Measurements from ENCODE around the gene RIPK3. TPM values are rescaled to one million over a fixed set of nuclear protein-coding genes. Genes with fewer than 3 reads are reported as not detected.
"Not testable (repeated sequence)": the region's sequence is repeated elsewhere in the genome, so short reads cannot be mapped to it uniquely, and the experiment has no call there.

RIPK3 gene
- total RNA-seq, 4 donors from 2014 or later, result 0.29 to 123 (median 6.0) TPM

- peak overlapping the region in 1 of 2 donors; percentile 17 for H3K27ac ChIP-seq
- intact Hi-C loops (cut with DNase I; ENCODE audit: low total_unique reads), result no loop called here
- H3K4me3 ChIP-seq, result no peak overlapping the region
- H3K27me3 ChIP-seq, result no peaks in the 10 kb centered on the region
- peak; percentile 39 to 62 for DNase-seq
- H3K9me3 ChIP-seq, result no peaks in the 10 kb centered on the region
- H3K4me1 ChIP-seq, result no peaks in the 10 kb centered on the region
- TF ChIP-seq, protein P1, sequence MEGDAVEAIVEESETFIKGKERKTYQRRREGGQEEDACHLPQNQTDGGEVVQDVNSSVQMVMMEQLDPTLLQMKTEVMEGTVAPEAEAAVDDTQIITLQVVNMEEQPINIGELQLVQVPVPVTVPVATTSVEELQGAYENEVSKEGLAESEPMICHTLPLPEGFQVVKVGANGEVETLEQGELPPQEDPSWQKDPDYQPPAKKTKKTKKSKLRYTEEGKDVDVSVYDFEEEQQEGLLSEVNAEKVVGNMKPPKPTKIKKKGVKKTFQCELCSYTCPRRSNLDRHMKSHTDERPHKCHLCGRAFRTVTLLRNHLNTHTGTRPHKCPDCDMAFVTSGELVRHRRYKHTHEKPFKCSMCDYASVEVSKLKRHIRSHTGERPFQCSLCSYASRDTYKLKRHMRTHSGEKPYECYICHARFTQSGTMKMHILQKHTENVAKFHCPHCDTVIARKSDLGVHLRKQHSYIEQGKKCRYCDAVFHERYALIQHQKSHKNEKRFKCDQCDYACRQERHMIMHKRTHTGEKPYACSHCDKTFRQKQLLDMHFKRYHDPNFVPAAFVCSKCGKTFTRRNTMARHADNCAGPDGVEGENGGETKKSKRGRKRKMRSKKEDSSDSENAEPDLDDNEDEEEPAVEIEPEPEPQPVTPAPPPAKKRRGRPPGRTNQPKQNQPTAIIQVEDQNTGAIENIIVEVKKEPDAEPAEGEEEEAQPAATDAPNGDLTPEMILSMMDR (IDR thresholded peaks at IDR 0.05), result no peak
- TF ChIP-seq POLR2A (IDR thresholded peaks at IDR 0.05), result no peak
- H3K36me3 ChIP-seq, result no peaks in the 10 kb centered on the region
These were observed 33.1 kb upstream of the RIPK3 start for GRCh38 chr14:24372701-24373416.

DNA sequence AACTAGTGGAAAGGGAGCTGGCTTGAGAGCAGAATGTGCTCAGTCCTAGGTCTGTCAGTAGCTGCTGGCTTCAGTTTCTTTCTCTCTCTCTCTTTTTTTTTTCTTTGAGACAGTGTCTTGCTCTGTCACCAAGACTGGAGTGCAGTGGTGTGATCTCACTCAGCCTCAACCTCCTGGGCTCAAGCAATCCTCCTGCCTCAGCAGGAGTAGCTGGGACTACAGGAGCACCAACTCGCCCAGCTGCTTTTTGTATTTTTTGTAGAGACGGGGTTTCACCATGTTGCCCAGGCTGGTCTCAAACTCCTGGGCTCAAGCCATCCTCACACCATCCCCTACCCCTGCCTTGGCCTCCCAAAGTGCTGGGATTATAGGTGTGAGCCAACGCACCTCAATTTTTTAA is 31.8 kb upstream of the RIPK3 start:
- H3K4me1 ChIP-seq; intact Hi-C loops (cut with DNase I; ENCODE audit: low total_unique reads); H3K9me3 ChIP-seq; H3K4me3 ChIP-seq; DNase-seq; H3K36me3 ChIP-seq; H3K27me3 ChIP-seq: not testable (repeated sequence)
- peak overlapping the region; percentile 17 to 36 for H3K27ac ChIP-seq

DNA sequence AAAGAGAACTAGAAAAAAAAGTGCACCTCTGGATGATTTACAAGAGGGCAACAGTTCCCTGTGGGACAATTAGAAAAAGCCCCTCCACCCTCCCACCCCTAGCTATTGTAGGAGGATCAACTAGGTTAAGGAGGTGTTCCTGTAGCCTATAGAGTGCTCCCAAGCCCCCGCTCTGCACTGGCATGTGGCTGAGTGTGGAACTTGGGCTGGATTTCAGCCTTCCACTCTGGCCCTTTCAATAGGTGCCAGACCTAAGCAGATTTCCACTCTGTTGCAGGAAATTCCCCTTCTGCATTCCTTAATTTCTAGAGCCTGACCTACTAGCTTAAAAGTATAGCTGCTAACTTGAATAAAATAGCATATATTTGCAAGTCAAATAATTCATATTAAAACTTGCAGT is 31.0 kb upstream of the RIPK3 start:
- H3K4me3 ChIP-seq, result no peak overlapping the region
- TF ChIP-seq, protein P1 (IDR thresholded peaks at IDR 0.05), result no peak
- no peak for TF ChIP-seq POLR2A (IDR thresholded peaks at IDR 0.05)
- no peaks in the 10 kb centered on the region for H3K9me3 ChIP-seq
- H3K27ac ChIP-seq, result peak overlapping the region in 1 of 2 donors; percentile 99
- no peaks in the 10 kb centered on the region for H3K36me3 ChIP-seq
- intact Hi-C loops (cut with DNase I; ENCODE audit: low total_unique reads), result no loop called here
- DNase-seq, result no peak
- H3K4me1 ChIP-seq, result no peaks in the 10 kb centered on the region
- H3K27me3 ChIP-seq, result no peaks in the 10 kb centered on the region

- Histone ChIP-seq H3K36me3 (no peaks in the 10 kb centered on the region), H3K27me3 (no peaks in the 10 kb centered on the region), H3K27ac (peak overlapping the region; percentile 94 to 99), H3K4me3 (no peak overlapping the region), H3K4me1 (no peaks in the 10 kb centered on the region), H3K9me3 (no peaks in the 10 kb centered on the region)
- TF ChIP-seq, protein P1 (IDR thresholded peaks at IDR 0.05), result no peak
- no peak for TF ChIP-seq POLR2A (IDR thresholded peaks at IDR 0.05)
- intact Hi-C loops (cut with DNase I; ENCODE audit: low total_unique reads), result loop anchor here (5.0 kb wide), 1 partner anchor 62 kb away; no protein-coding TSS in a partner anchor
- DNase-seq, result no peak
These were observed 30.3 kb upstream of the RIPK3 start for GRCh38 chr14:24369907-24370687.

GRCh38 chr14:24369463-24369862 is 29.7 kb upstream of the RIPK3 start:
- Histone ChIP-seq H3K4me3 (peak overlapping the region in 1 of 2 donors; percentile 69), H3K27ac (peak overlapping the region; percentile 94 to 99), H3K9me3 (no peaks in the 10 kb centered on the region), H3K4me1 (no peaks in the 10 kb centered on the region), H3K36me3 (no peaks in the 10 kb centered on the region), H3K27me3 (no peaks in the 10 kb centered on the region)
- TF ChIP-seq, protein P1 (IDR thresholded peaks at IDR 0.05), result no peak
- TF ChIP-seq POLR2A (IDR thresholded peaks at IDR 0.05), result no peak
- peak; percentile 35 to 36 for DNase-seq
- intact Hi-C loops (cut with DNase I; ENCODE audit: low total_unique reads), result loop anchor here (5.0 kb wide), 1 partner anchor 63 kb away; no protein-coding TSS in a partner anchor
